Esophagus squamous epithelium (tissue), 5 donors: Measurements from ENCODE around the gene DIDO1. TPM values are rescaled to one million over a fixed set of nuclear protein-coding genes. Genes with fewer than 3 reads are reported as not detected.

Experiments used
- DNase-seq: peaks from one replicate; lab custom pipeline; 2025; lab: John Stamatoyannopoulos, UW
- H3K27ac ChIP-seq, 4 donors: fragments of 200-600 bp; sonication (generic); one replicate each; pipeline ENCODE4 v1.5.1; 2016 to 2019; ENCODE audit warnings: mild to moderate bottlenecking in 1 of 4
- H3K27me3 ChIP-seq, 4 donors: fragments of 200-600 bp; sonication (generic); 1 replicate in 3 of 4; 2 replicates in 1 of 4; pipeline versions ENCODE4 v1.5.1 to v1.6.0; 2017 to 2021; ENCODE audit warnings: antibody characterized with exemption in 1 of 4
- H3K36me3 ChIP-seq, 3 donors: fragments of 200-600 bp; sonication (generic); one replicate each; pipeline ENCODE4 v1.5.1; 2016 to 2019
- H3K4me1 ChIP-seq, 3 donors: fragments of 200-600 bp; sonication (generic); one replicate each; pipeline ENCODE4 v1.5.1; 2017 to 2019
- H3K4me3 ChIP-seq, 4 donors: fragments of 200-600 bp; sonication (generic); 1 replicate in 3 of 4; 2 replicates in 1 of 4; pipeline ENCODE4 v1.5.1; 2016 to 2019; ENCODE audit warnings: mild to moderate bottlenecking in 2 of 4, moderate library complexity in 1 of 4
- H3K9me3 ChIP-seq, 3 donors: fragments of 200-600 bp; sonication (generic); one replicate each; pipeline ENCODE4 v1.5.1; 2016 to 2019
- CTCF ChIP-seq, 6 experiments: fragments of 450-650 bp in 4 of 6; fragments of 200-600 bp in 2 of 6; sonication (generic) in 2 of 6; IDR thresholded peaks; one replicate each; pipeline ENCODE4 v1.5.1; 2016 to 2019; ENCODE audit warnings: antibody characterized with exemption in 6 of 6, mild to moderate bottlenecking in 4 of 6, moderate library complexity in 4 of 6
- POLR2A ChIP-seq, 4 donors: fragments of 450-650 bp; IDR thresholded peaks; one replicate each; pipeline ENCODE4 v1.6.1; 2017; ENCODE audit warnings: antibody characterized with exemption in 4 of 4, mild to moderate bottlenecking in 4 of 4, moderate library complexity in 3 of 4
- WGBS, 2 donors: methylation state at CpG; one replicate each; pipeline ENCODE4 v1.1.5; 2018; 5-methylcytosine and 5-hydroxymethylcytosine counted together
- intact Hi-C: fragments of 100-400 bp; cut with DNase I; formaldehyde crosslinking; loops from one replicate; pipeline ENCODE4 v1.15.0; 2022
- total RNA-seq, 4 donors: library from RNA; depleted of rRNA; stranded (reverse); fragments of >200 nt; gene quantifications; one replicate each; pipeline ENCODE4 v1.1.0, GENCODE V29; 2016
- donor health status: DM: yes; HTN: yes; CAD: no.

DIDO1 gene
- total RNA-seq, 4 donors from 2014 or later, result 27.6 to 57.8 (median 36.7) TPM

GRCh38 chr20:62860391-62860923 lies 65.8 kb downstream of the DIDO1 start:
- intact Hi-C loops, result no loop called here

GRCh38 chr20:62859721-62860120 lies 66.6 kb downstream of the DIDO1 start:
- H3K36me3 ChIP-seq, result peaks cover 0 to 22% (median 0%) of the 10 kb centered on the region in 3 donors
- no peaks in the 10 kb centered on the region for H3K9me3 ChIP-seq
- intact Hi-C loops, result no loop called here
- TF ChIP-seq POLR2A (IDR thresholded peaks at IDR 0.05) (no peak), CTCF (IDR thresholded peaks at IDR 0.05) (no peak)
- H3K27ac ChIP-seq, result no peak overlapping the region
- peak overlapping the region in 1 of 4 donors; percentile 74 for H3K4me3 ChIP-seq
- no peaks in the 10 kb centered on the region for H3K27me3 ChIP-seq
- 92 to 100% methylated on average over 4 to 12 of the region's 12 CpGs for WGBS, 2 donors
- peaks cover 11 to 40% (median 17%) of the 10 kb centered on the region in 3 donors for H3K4me1 ChIP-seq
- no peak for DNase-seq

More at GRCh38 chr20:62860391-62860923, 65.8 kb downstream of the DIDO1 start:
- no peak for TF ChIP-seq POLR2A (IDR thresholded peaks at IDR 0.05)
- peak in 1 of 6 experiments; percentile 4 for TF ChIP-seq CTCF (IDR thresholded peaks at IDR 0.05)
- H3K4me3 ChIP-seq, result peak overlapping the region; percentile 28 to 74 (median 48)
- DNase-seq, result no peak
- H3K9me3 ChIP-seq, result no peaks in the 10 kb centered on the region
- H3K27me3 ChIP-seq, result no peaks in the 10 kb centered on the region
- H3K27ac ChIP-seq, result no peak overlapping the region
- H3K36me3 ChIP-seq, result peaks cover 0 to 16% (median 0%) of the 10 kb centered on the region in 3 donors
- peaks cover 11 to 40% (median 17%) of the 10 kb centered on the region in 3 donors for H3K4me1 ChIP-seq
- WGBS, 2 donors, result 24 to 40% methylated on average over 2 to 9 of the region's 24 CpGs

- Histone ChIP-seq H3K4me1 (peaks cover 11 to 40% (median 17%) of the 10 kb centered on the region in 3 donors), H3K27ac (no peak overlapping the region), H3K36me3 (peaks cover 0 to 37% (median 0%) of the 10 kb centered on the region in 3 donors), H3K9me3 (no peaks in the 10 kb centered on the region), H3K27me3 (no peaks in the 10 kb centered on the region), H3K4me3 (no peak overlapping the region)
- TF ChIP-seq POLR2A (IDR thresholded peaks at IDR 0.05) (no peak), CTCF (IDR thresholded peaks at IDR 0.05) (no peak)
- DNase-seq, result no peak
- WGBS, 2 donors, result 85 to 88% methylated on average over 16 to 17 of the region's 23 CpGs
- intact Hi-C loops, result no loop called here
Measured at GRCh38 chr20:62858058-62858830, 68.1 kb downstream of the DIDO1 start.

GRCh38 chr20:62856931-62857619 lies 69.2 kb downstream of the DIDO1 start:
- TF ChIP-seq CTCF (IDR thresholded peaks at IDR 0.05), result no peak
- TF ChIP-seq POLR2A (IDR thresholded peaks at IDR 0.05), result no peak
- Histone ChIP-seq H3K9me3 (no peaks in the 10 kb centered on the region), H3K4me3 (no peak overlapping the region), H3K27me3 (no peaks in the 10 kb centered on the region), H3K27ac (no peak overlapping the region), H3K4me1 (peaks cover 11 to 35% (median 16%) of the 10 kb centered on the region in 3 donors), H3K36me3 (peaks cover 0 to 47% (median 0%) of the 10 kb centered on the region in 3 donors)
- intact Hi-C loops, result no loop called here
- 57 to 67% methylated on average over 18 to 23 of the region's 25 CpGs for WGBS, 2 donors
- no peak for DNase-seq
